Measurements from ENCODE around the gene LMNTD1. TPM values are rescaled to one million over a fixed set of nuclear protein-coding genes. Genes with fewer than 3 reads are reported as not detected.

The LMNTD1 gene
- total RNA-seq, 1 experiment from 2014 or later, result not detected

DNA sequence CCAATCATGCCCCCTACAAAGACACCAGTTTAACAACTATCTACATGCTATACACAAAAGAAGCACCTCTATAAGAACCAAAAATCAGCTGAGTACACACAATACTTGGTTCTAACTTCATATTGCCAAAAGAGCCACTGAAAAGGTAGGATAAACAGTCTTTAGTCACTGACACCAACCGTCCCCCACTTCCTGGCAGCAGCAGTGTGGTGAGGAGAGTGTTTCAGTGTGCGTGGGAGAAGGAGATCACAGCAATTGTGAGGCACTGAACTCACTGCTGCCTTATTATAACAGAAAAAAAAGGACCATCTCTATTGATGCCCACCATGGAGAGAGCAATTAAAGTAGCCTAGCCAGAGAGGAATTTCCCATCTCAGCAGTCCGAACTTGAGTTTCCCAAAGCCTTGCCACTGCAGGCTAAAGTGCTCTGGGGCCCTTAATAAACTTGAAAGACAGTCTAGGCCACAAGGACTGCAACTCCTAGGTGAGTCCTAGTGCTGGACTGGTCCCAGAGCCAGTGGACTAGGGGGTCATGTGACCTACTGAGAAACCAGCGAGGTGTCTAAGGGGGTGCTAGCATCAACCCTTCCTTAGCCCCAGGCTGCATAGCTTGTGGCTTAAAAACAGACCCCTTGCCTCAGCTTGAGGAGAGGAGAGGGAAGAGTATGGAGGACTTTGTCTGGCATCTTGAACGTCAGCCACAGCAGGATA lies 37.1 kb upstream of the LMNTD1 start:
- BruUV-seq (replicated peaks), result no TSS peak
- Histone ChIP-seq H3K27ac (ENCODE audit: low read depth, low read length, poor library complexity, severe bottlenecking) (no peak overlapping the region), H3K4me3 (ENCODE audit: low read depth, low read length, poor library complexity, severe bottlenecking) (no peak overlapping the region), H3K36me3 (ENCODE audit: insufficient read depth, low read length, poor library complexity, severe bottlenecking) (no peaks in the 10 kb centered on the region), H3K9me3 (ENCODE audit: low read depth, low read length, poor library complexity, severe bottlenecking) (no peaks in the 10 kb centered on the region), H3K4me1 (ENCODE audit: insufficient read depth, low read length, poor library complexity, severe bottlenecking) (no peaks in the 10 kb centered on the region), H3K27me3 (replicated peaks; ENCODE audit: insufficient read depth, low read depth, low read length, poor library complexity) (no peaks in the 10 kb centered on the region)
- intact Hi-C loops (cut with micrococcal nuclease; ENCODE audit: unreplicated experiment), result no loop called here
- TF ChIP-seq, protein P1, sequence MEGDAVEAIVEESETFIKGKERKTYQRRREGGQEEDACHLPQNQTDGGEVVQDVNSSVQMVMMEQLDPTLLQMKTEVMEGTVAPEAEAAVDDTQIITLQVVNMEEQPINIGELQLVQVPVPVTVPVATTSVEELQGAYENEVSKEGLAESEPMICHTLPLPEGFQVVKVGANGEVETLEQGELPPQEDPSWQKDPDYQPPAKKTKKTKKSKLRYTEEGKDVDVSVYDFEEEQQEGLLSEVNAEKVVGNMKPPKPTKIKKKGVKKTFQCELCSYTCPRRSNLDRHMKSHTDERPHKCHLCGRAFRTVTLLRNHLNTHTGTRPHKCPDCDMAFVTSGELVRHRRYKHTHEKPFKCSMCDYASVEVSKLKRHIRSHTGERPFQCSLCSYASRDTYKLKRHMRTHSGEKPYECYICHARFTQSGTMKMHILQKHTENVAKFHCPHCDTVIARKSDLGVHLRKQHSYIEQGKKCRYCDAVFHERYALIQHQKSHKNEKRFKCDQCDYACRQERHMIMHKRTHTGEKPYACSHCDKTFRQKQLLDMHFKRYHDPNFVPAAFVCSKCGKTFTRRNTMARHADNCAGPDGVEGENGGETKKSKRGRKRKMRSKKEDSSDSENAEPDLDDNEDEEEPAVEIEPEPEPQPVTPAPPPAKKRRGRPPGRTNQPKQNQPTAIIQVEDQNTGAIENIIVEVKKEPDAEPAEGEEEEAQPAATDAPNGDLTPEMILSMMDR (conservative IDR thresholded peaks at IDR 0.05; ENCODE audit: low read depth, low read length), result no peak
- no peak for TF ChIP-seq EZH2 (IDR thresholded peaks at IDR 0.05; ENCODE audit: borderline replicate concordance, low read depth, low read length, poor library complexity, severe bottlenecking)
- no peak for DNase-seq (ENCODE audit: low spot score)
- CTCF ChIA-PET, result no interaction called here
- POLR2A ChIA-PET (ENCODE audit: low non-redundant PET), result interaction anchor here (0.6 kb wide), 1 partner anchor 1693 kb away, joined by 14 read pairs; no protein-coding TSS in a partner anchor

DNA sequence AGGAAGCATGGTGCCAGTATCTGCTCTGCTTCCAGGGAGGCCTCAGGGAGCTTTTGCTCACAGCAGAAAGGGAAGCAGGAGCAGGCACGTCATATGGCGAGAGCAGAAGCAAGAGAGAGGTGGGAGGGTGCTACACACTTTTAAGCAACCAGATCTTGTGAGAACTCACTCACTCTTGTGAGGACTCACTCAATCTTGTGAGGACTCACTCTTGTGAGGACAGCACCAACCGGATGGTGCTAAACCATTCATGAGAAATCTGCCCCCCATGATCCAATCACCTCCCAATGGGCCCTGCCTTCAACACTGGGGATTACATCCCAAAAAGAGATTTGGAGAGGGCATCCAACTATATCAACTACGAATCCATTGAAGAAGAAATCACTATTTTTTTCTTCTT lies 34.3 kb upstream of the LMNTD1 start:
- no TSS peak for BruUV-seq (replicated peaks)
- CTCF ChIA-PET, result no interaction called here
- intact Hi-C loops (cut with micrococcal nuclease; ENCODE audit: unreplicated experiment), result loop anchor here (10.0 kb wide), 1 partner anchor 427 kb away; no protein-coding TSS in a partner anchor
- no peaks in the 10 kb centered on the region for H3K27me3 ChIP-seq (replicated peaks; ENCODE audit: insufficient read depth, low read depth, low read length, poor library complexity)
- no peak for TF ChIP-seq EZH2 (IDR thresholded peaks at IDR 0.05; ENCODE audit: borderline replicate concordance, low read depth, low read length, poor library complexity, severe bottlenecking)
- TF ChIP-seq, protein P1 (conservative IDR thresholded peaks at IDR 0.05; ENCODE audit: low read depth, low read length), result no peak
- no peaks in the 10 kb centered on the region for H3K36me3 ChIP-seq (ENCODE audit: insufficient read depth, low read length, poor library complexity, severe bottlenecking)
- H3K4me1 ChIP-seq (ENCODE audit: insufficient read depth, low read length, poor library complexity, severe bottlenecking), result no peaks in the 10 kb centered on the region
- no peak for DNase-seq (ENCODE audit: low spot score)
- POLR2A ChIA-PET (ENCODE audit: low non-redundant PET), result no interaction called here
- no peak overlapping the region for H3K27ac ChIP-seq (ENCODE audit: low read depth, low read length, poor library complexity, severe bottlenecking)
- no peaks in the 10 kb centered on the region for H3K9me3 ChIP-seq (ENCODE audit: low read depth, low read length, poor library complexity, severe bottlenecking)
- no peak overlapping the region for H3K4me3 ChIP-seq (ENCODE audit: low read depth, low read length, poor library complexity, severe bottlenecking)

- no peak for DNase-seq (ENCODE audit: low spot score)
- no peak overlapping the region for H3K4me3 ChIP-seq (ENCODE audit: low read depth, low read length, poor library complexity, severe bottlenecking)
- no peaks in the 10 kb centered on the region for H3K9me3 ChIP-seq (ENCODE audit: low read depth, low read length, poor library complexity, severe bottlenecking)
- H3K27me3 ChIP-seq (replicated peaks; ENCODE audit: insufficient read depth, low read depth, low read length, poor library complexity), result no peaks in the 10 kb centered on the region
- no peaks in the 10 kb centered on the region for H3K36me3 ChIP-seq (ENCODE audit: insufficient read depth, low read length, poor library complexity, severe bottlenecking)
- CTCF ChIA-PET, result no interaction called here
- BruUV-seq (replicated peaks), result no TSS peak
- H3K27ac ChIP-seq (ENCODE audit: low read depth, low read length, poor library complexity, severe bottlenecking), result no peak overlapping the region
- POLR2A ChIA-PET (ENCODE audit: low non-redundant PET), result no interaction called here
- intact Hi-C loops (cut with micrococcal nuclease; ENCODE audit: unreplicated experiment), result loop anchor here (10.0 kb wide), 1 partner anchor 429 kb away; no protein-coding TSS in a partner anchor
- no peaks in the 10 kb centered on the region for H3K4me1 ChIP-seq (ENCODE audit: insufficient read depth, low read length, poor library complexity, severe bottlenecking)
- no peak for TF ChIP-seq EZH2 (IDR thresholded peaks at IDR 0.05; ENCODE audit: borderline replicate concordance, low read depth, low read length, poor library complexity, severe bottlenecking)
- TF ChIP-seq, protein P1 (conservative IDR thresholded peaks at IDR 0.05; ENCODE audit: low read depth, low read length), result no peak
These were observed 32.6 kb upstream of the LMNTD1 start for GRCh38 chr12:25585662-25586061.

Measured in A673 (cell line).